Measurements from ENCODE around the gene NGEF. TPM values are rescaled to one million over a fixed set of nuclear protein-coding genes. Genes with fewer than 3 reads are reported as not detected.

Gene NGEF
- total and polyA plus RNA-seq, 9 of the 15 experiments (the other 6 are each of a cell fraction or from before 2014, with no cell fraction given), result 0.07 to 0.17 (median 0.09) TPM; not detected in 6

- ChIA-PET POLR2A (no interaction called here), CTCF (ENCODE audit: low intra/inter-chr PET ratio) (no interaction called here)
- WGBS (ENCODE audit: insufficient coverage, low coverage, missing lambda C conversion rate), result 91% methylated on average over 1 of the region's 1 CpG
- Histone ChIP-seq H3K79me2 (ENCODE audit: control insufficient read depth, insufficient read depth, low read length) (no peaks in the 10 kb centered on the region), H3K4me1 (replicated peaks in 1 of 2; ENCODE audit: control insufficient read depth in 2 of 2, insufficient read depth in 2 of 2, low read length in 2 of 2) (no peaks in the 10 kb centered on the region), H3K36me3 (ENCODE audit: control insufficient read depth, insufficient read depth, low read length) (peaks cover 3% of the 10 kb centered on the region; the same call in 1 of the 3 replicates), H3K9me1 (ENCODE audit: control insufficient read depth, insufficient read depth, low read length) (no peaks in the 10 kb centered on the region), H3K27ac (ENCODE audit: extremely low read depth, low read depth, low read length) (no peak overlapping the region), H4K20me1 (replicated peaks; ENCODE audit: control insufficient read depth, insufficient read depth, low read length) (no peaks in the 10 kb centered on the region), H3K9me3 (replicated peaks; ENCODE audit: control insufficient read depth, insufficient read depth, low read depth, low read length) (no peaks in the 10 kb centered on the region), H3K4me2 (ENCODE audit: insufficient read depth, low read length) (no peak overlapping the region), H3K4me3 (no peak overlapping the region), H3K9ac (ENCODE audit: insufficient read depth in 1 of 2, low read depth in 2 of 2, low read length in 2 of 2) (no peak overlapping the region), H2AFZ (ENCODE audit: low read depth, low read length) (no peak overlapping the region), H3K27me3 (ENCODE audit: control insufficient read depth in 2 of 2, insufficient read depth in 2 of 2, low read length in 2 of 2) (no peaks in the 10 kb centered on the region)
- no TSS peak for BruUV-seq (replicated peaks)
- intact Hi-C loops (cut with micrococcal nuclease), result no loop called here
- FAIRE-seq (no peak), DNase-seq (ENCODE audit: extremely low read depth in 1 of 4, low spot score in 3 of 4) (no peak), ATAC-seq (no peak)
- TF ChIP-seq CEBPG (CRISPR knock-in tag; IDR thresholded peaks at IDR 0.05) (no peak), CEBPG (tag; conservative IDR thresholded peaks at IDR 0.05 in 1 of 2, IDR thresholded peaks at IDR 0.05 in 1 of 2) (peak in 1 of 2 experiments; percentile 40; a peak in 1 of 4 replicates), ARHGAP35 (IDR thresholded peaks at IDR 0.05; ENCODE audit: partially characterized antibody) (no peak)
- in situ Hi-C loops (cut with MboI), result no loop called here
Measured at GRCh38 chr2:232865165-232865564, 147.9 kb downstream of the NGEF start.

DNA sequence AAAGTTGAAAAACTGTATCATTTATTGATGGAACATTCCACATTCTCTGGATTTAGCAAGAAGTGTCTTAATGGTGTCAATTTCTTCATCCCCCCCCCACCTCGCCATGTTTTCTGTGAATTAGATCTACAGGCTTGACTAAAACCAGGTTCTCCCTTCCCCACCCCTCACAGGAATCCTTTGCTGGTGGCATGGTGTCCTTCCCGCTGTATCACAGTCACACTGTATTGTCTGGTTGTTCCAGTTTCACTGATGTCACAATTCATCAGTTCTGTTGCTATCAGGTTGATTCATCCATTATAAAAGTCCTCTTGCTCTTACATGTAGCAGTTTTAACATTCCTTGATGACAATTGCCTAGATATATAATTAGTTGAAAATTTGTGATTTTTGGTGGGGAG, 149.1 kb downstream of the NGEF start:
- no peak overlapping the region for H3K27ac ChIP-seq (ENCODE audit: extremely low read depth, low read depth, low read length)
- FAIRE-seq (no peak), ATAC-seq (no peak), DNase-seq (ENCODE audit: extremely low read depth in 1 of 4, low spot score in 3 of 4) (no peak)
- H3K9me1 ChIP-seq (ENCODE audit: control insufficient read depth, insufficient read depth, low read length), result no peaks in the 10 kb centered on the region
- no peaks in the 10 kb centered on the region for H3K79me2 ChIP-seq (ENCODE audit: control insufficient read depth, insufficient read depth, low read length)
- H3K9me3 ChIP-seq (replicated peaks; ENCODE audit: control insufficient read depth, insufficient read depth, low read depth, low read length), result no peaks in the 10 kb centered on the region
- peaks cover 9% of the 10 kb centered on the region; the same call in 2 of the 3 replicates for H3K36me3 ChIP-seq (ENCODE audit: control insufficient read depth, insufficient read depth, low read length)
- in situ Hi-C loops (cut with MboI) (no loop called here), intact Hi-C loops (cut with micrococcal nuclease) (no loop called here)
- no peaks in the 10 kb centered on the region for H3K27me3 ChIP-seq (ENCODE audit: control insufficient read depth in 2 of 2, insufficient read depth in 2 of 2, low read length in 2 of 2)
- ChIA-PET CTCF (ENCODE audit: low intra/inter-chr PET ratio) (no interaction called here), POLR2A (no interaction called here)
- no peaks in the 10 kb centered on the region for H4K20me1 ChIP-seq (replicated peaks; ENCODE audit: control insufficient read depth, insufficient read depth, low read length)
- no TSS peak for BruUV-seq (replicated peaks)
- no peak overlapping the region for H3K4me3 ChIP-seq
- H3K4me1 ChIP-seq (replicated peaks in 1 of 2; ENCODE audit: control insufficient read depth in 2 of 2, insufficient read depth in 2 of 2, low read length in 2 of 2), result no peaks in the 10 kb centered on the region
- no peak overlapping the region for H2AFZ ChIP-seq (ENCODE audit: low read depth, low read length)
- WGBS (ENCODE audit: insufficient coverage, low coverage, missing lambda C conversion rate), result 79% methylated on average over 2 of the region's 2 CpGs
- H3K9ac ChIP-seq (ENCODE audit: insufficient read depth in 1 of 2, low read depth in 2 of 2, low read length in 2 of 2), result no peak overlapping the region
- no peak overlapping the region for H3K4me2 ChIP-seq (ENCODE audit: insufficient read depth, low read length)
- no peak for TF ChIP-seq BDP1 (IDR thresholded peaks at IDR 0.05; ENCODE audit: insufficient read depth, insufficient read length)
- no peak for TF ChIP-seq ZNF311 (CRISPR knock-in tag; IDR thresholded peaks at IDR 0.05)
- no peak for TF ChIP-seq BCLAF1 (IDR thresholded peaks at IDR 0.05; ENCODE audit: borderline replicate concordance in 1 of 2, control insufficient read depth in 1 of 2, low read depth in 2 of 2, low read length in 1 of 2)
- no peak for TF ChIP-seq MAFK (IDR thresholded peaks at IDR 0.05; ENCODE audit: low read length)
- no peak for TF ChIP-seq HDGF (IDR thresholded peaks at IDR 0.05)
- no peak for TF ChIP-seq ZBED1 (IDR thresholded peaks at IDR 0.05)
- no peak for TF ChIP-seq MNT (conservative IDR thresholded peaks at IDR 0.05)
- no peak for TF ChIP-seq ZFP1 (CRISPR knock-in tag; IDR thresholded peaks at IDR 0.05)
- TF ChIP-seq DIDO1 (tag; IDR thresholded peaks at IDR 0.05; ENCODE audit: low read depth), result no peak
- no peak for TF ChIP-seq NR2C2 (CRISPR knock-in tag; IDR thresholded peaks at IDR 0.05)
- TF ChIP-seq NR2C2 (tag; IDR thresholded peaks at IDR 0.05), result no peak

Data from K562 (cell line).